Activated naive CD8-positive, alpha-beta T cell treated with anti-CD3 and anti-CD28 coated beads for 36 hours (primary cell): Measurements from ENCODE around the gene KRTAP9-1. TPM values are rescaled to one million over a fixed set of nuclear protein-coding genes. Genes with fewer than 3 reads are reported as not detected.

Experiments used
- DNase-seq: peaks from one replicate; pipeline ENCODE4 v3.0.0; 2021
- H3K27ac Mint-ChIP-seq: one replicate; pipeline ENCODE4 v1.8.0; 2022; ENCODE audit warnings: mild to moderate bottlenecking, moderate library complexity, mixed read lengths
- H3K27me3 Mint-ChIP-seq: one replicate; pipeline ENCODE4 v1.8.0; 2022; ENCODE audit warnings: mild to moderate bottlenecking, mixed read lengths
- H3K36me3 Mint-ChIP-seq: one replicate; pipeline ENCODE4 v1.8.0; 2021; ENCODE audit warnings: mild to moderate bottlenecking, mixed read lengths
- H3K4me1 Mint-ChIP-seq: one replicate; pipeline ENCODE4 v1.8.0; 2021; ENCODE audit warnings: mixed read lengths
- H3K4me3 Mint-ChIP-seq: one replicate; pipeline ENCODE4 v1.8.0; 2022; ENCODE audit warnings: mild to moderate bottlenecking, moderate library complexity, mixed read lengths
- H3K9me3 Mint-ChIP-seq: one replicate; pipeline ENCODE4 v1.8.0; 2022; ENCODE audit warnings: mixed read lengths
- total RNA-seq, 2 experiments: library from RNA; stranded (reverse); gene quantifications; one replicate each; pipeline ENCODE4 v1.2.3, GENCODE V29; 2021

Gene KRTAP9-1
- total RNA-seq, 2 experiments from 2014 or later = not detected

- Mint-ChIP-seq H3K4me1 (peaks cover 2% of the 10 kb centered on the region), H3K9me3 (peaks cover 2% of the 10 kb centered on the region), H3K27ac (no peak within 1 kb of the TSS), H3K36me3 (no peaks in the 10 kb centered on the region), H3K27me3 (no peaks in the 10 kb centered on the region), H3K4me3 (no peak within 1 kb of the TSS)
- no peak for DNase-seq
Observed at GRCh38 chr17:41168121-41168520, 21.6 kb upstream of the KRTAP9-1 start, which contains the start of gene KRTAP4-3. Gene KRTAP4-3, minus strand, starts transcription at chr17:41168221. Its CDS starts 49 bp downstream, at chr17:41168172.

- H3K4me1 Mint-ChIP-seq = peaks cover 2% of the 10 kb centered on the region
Observed at GRCh38 chr17:41171886-41172285, 17.8 kb upstream of the KRTAP9-1 start.

DNA sequence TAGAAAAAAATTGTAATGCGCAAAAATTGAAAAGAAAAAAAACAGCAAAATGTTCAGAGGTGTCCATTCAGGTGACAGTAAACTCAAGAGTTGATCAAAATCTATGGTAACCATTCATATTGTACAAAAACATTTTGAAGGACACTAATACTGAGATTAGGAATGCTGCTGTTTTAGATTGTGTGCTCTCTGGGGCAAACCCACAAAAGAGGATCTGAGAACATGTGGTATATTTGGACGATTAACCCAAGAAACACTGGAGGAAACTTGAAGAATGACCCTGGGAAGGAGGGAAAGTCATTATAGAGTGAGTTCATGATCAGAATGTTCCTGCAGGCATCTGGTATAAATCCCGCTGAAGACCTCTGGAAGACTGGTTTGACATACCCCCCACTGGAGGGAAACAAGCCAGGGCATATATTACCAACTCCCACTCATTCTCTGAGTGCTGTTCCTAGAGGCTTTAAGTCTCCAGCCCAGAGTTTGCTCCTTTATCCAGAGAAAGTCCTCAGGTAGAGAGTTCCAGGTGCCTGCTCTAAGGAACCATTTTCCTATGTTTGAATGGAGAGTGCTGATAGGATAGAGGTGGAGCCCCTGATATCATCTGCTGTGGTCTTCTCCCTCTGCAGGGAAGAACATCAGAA is 12.8 kb upstream of the KRTAP9-1 start:
- Mint-ChIP-seq H3K4me1 (peaks cover 2% of the 10 kb centered on the region), H3K27me3 (no peaks in the 10 kb centered on the region), H3K4me3 (no peak overlapping the region), H3K9me3 (no peaks in the 10 kb centered on the region), H3K36me3 (no peaks in the 10 kb centered on the region), H3K27ac (no peak overlapping the region)
- no peak for DNase-seq

More at GRCh38 chr17:41171886-41172285, 17.8 kb upstream of the KRTAP9-1 start:
- Mint-ChIP-seq H3K4me3 (no peak overlapping the region), H3K27me3 (no peaks in the 10 kb centered on the region), H3K27ac (no peak overlapping the region), H3K9me3 (peaks cover 2% of the 10 kb centered on the region), H3K36me3 (no peaks in the 10 kb centered on the region)
- no peak for DNase-seq

DNA sequence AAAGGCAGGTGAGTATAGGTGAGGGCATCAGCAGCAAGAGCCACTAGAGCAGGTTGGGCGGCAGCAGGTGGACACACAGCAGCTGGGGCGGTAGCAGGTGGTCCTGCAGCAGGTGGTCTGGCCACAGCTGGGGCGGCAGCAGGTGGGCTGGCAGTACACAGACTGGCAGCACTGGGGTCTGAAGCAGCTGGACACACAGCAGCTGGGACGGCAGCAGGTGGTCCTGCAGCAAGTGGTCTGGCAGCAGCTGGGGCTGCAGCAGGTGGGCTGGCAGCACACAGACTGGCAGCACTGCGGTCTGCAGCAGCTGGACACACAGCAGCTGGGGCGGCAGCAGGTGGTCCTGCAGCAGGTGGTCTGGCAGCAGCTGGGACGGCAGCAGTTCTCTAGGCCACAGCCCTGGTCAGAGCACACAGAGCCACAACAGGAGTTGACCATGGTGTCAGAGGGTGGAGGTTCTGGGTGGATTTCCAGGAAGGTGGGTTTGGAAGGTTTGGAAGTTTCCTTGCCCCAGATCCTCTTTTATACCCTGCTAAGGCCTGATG is 11.9 kb upstream of the KRTAP9-1 start, which contains the start of gene KRTAP4-2:
TSS of gene KRTAP4-2 (minus strand) at position 495 of the 545 bp plus-strand sequence. CDS start at position 438, 57 bp downstream.
- Mint-ChIP-seq H3K4me1 (peaks cover 2% of the 10 kb centered on the region), H3K36me3 (no peaks in the 10 kb centered on the region), H3K4me3 (no peak within 1 kb of the TSS), H3K9me3 (no peaks in the 10 kb centered on the region), H3K27me3 (no peaks in the 10 kb centered on the region), H3K27ac (no peak within 1 kb of the TSS)
- no peak for DNase-seq

- Mint-ChIP-seq H3K9me3 (no peaks in the 10 kb centered on the region), H3K27me3 (no peaks in the 10 kb centered on the region), H3K4me1 (no peaks in the 10 kb centered on the region), H3K27ac (no peak overlapping the region), H3K36me3 (no peaks in the 10 kb centered on the region), H3K4me3 (no peak overlapping the region)
- DNase-seq = no peak
Observed at GRCh38 chr17:41178341-41178740, 11.3 kb upstream of the KRTAP9-1 start.

DNA sequence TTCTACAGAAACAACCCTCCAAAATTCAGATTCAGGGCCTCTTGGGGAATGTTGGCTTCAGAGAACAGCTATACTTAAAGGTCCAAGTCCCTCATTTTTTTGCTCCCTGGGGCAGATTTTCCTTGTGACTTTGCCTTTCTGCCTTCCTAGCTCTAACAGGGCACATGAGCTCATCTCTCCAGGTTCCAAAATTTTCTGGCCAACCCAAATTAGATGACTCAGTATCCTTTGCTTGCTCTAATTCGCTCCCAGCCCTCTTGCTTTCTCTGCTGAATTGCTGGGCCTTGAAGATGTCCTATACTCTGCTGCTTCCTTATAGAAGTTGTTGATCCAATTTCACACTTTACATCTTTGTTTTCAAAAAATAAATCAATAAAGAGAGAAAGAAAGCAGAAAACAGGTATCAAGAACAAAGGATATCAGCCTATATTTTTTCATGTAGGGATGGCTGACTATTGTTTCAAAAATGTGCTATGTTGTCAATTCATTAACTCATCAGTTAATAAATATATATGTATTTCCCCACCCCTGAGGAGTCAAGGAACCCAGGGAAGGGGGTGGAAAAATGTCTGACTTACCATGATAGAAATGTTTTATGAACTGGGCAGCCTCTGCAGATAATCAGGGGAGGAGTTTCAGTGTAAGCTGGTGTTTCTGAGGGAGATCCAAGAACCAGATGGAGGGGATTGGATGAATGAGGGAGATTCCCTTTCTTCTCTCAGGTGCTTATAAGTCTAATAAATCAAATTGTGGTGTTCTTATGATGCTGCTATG is 10.7 kb upstream of the KRTAP9-1 start:
- no peak overlapping the region for H3K27ac Mint-ChIP-seq
- no peaks in the 10 kb centered on the region for H3K36me3 Mint-ChIP-seq
- H3K4me1 Mint-ChIP-seq = no peaks in the 10 kb centered on the region
- H3K9me3 Mint-ChIP-seq = no peaks in the 10 kb centered on the region
- no peak for DNase-seq
- H3K27me3 Mint-ChIP-seq = no peaks in the 10 kb centered on the region
- H3K4me3 Mint-ChIP-seq = no peak overlapping the region

- Mint-ChIP-seq H3K4me1 (no peaks in the 10 kb centered on the region), H3K9me3 (no peaks in the 10 kb centered on the region), H3K27ac (no peak within 1 kb of the TSS), H3K36me3 (no peaks in the 10 kb centered on the region), H3K4me3 (no peak within 1 kb of the TSS), H3K27me3 (no peaks in the 10 kb centered on the region)
- DNase-seq = no peak
Observed at GRCh38 chr17:41184480-41184961, 5.2 kb upstream of the KRTAP9-1 start, which contains the start of gene KRTAP4-1. Gene KRTAP4-1, minus strand, starts transcription at chr17:41184911. Its CDS starts 57 bp downstream, at chr17:41184854.

DNA sequence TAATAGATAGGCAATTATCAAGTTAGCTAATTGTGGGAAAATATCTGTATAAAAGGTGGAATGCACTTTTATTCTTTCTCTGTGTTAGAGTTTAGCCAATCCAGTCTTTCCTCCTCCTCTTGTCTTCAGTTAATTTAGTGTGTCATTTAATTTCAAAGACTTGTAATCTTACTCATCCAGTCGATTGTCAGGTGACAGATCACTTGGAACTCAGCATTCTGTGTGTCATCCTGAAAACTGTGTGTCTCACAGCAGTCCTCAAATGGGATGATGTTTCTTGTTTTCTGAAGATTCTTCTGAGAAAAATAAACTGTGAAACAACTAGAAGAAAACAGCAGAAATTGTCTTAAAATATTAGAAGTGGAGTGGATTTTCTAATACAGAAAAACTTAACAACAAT is 4.7 kb upstream of the KRTAP9-1 start:
- Mint-ChIP-seq H3K9me3 (no peaks in the 10 kb centered on the region), H3K27ac (no peak overlapping the region), H3K36me3 (no peaks in the 10 kb centered on the region), H3K4me1 (no peaks in the 10 kb centered on the region), H3K27me3 (no peaks in the 10 kb centered on the region), H3K4me3 (no peak overlapping the region)
- no peak for DNase-seq

DNA sequence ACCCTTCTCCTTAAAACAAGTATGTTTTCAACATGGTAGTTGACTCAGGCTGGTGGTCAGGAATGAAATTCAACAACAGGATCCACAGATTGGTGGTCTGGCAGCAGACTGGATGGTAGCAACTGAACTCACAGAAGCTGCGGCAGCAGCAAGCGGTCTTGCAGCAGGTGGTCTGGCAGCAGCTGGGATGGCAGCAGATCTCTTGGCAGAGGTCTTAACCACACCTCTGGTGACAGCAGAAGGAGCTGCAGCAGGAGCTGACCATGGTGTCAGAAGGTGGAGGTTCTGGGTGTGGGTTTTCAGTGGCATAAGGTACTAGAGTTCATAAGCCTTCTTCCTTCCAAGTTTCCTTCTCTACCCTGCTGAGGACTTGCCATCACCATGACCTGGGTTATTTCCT is 2.8 kb upstream of the KRTAP9-1 start:
- DNase-seq = no peak
- Mint-ChIP-seq H3K36me3 (no peaks in the 10 kb centered on the region), H3K27ac (no peak overlapping the region), H3K27me3 (no peaks in the 10 kb centered on the region), H3K9me3 (no peaks in the 10 kb centered on the region), H3K4me3 (no peak overlapping the region), H3K4me1 (no peaks in the 10 kb centered on the region)

DNA sequence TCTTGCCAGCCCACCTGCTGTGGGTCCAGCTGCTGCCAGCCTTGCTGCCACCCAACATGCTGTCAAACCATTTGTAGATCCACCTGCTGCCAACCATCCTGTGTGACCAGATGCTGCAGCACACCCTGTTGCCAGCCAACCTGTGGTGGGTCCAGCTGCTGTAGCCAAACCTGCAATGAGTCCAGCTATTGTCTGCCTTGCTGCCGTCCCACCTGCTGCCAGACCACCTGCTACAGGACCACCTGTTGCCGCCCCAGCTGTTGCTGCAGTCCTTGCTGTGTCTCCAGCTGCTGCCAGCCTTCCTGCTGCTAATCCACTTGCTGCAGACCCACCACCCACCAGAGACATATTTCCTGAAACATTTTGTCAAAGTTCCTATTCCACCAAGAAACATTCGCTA is 641 bp downstream of the KRTAP9-1 start:
- Mint-ChIP-seq H3K36me3 (no peaks in the 10 kb centered on the region), H3K9me3 (peaks cover 3% of the 10 kb centered on the region), H3K27me3 (no peaks in the 10 kb centered on the region)

DNA sequence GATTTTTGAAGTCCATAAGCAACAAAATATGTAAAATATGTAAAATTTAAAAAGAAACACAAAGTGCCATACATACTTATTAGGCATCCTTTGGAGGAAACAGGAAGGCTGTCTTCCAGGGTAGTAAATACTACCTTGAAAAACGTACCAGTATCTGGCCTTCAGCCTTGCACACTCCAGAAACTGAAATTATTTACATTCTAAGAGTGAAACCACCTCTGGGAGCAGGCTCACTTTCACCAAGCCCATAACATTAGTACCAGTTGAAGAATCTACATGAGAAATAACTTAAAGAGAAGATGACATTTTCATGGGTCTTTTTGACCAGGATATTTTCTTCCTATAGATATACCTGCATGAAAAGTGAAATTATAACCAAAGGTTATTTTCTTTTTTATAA is 6.4 kb downstream of the KRTAP9-1 start:
- Mint-ChIP-seq H3K36me3 (no peaks in the 10 kb centered on the region), H3K27me3 (no peaks in the 10 kb centered on the region), H3K27ac (no peak overlapping the region), H3K9me3 (peaks cover 3% of the 10 kb centered on the region), H3K4me3 (no peak overlapping the region), H3K4me1 (no peaks in the 10 kb centered on the region)
- DNase-seq = no peak

More for the DNA sequence above, 641 bp downstream of the KRTAP9-1 start:
- no peak for DNase-seq
- Mint-ChIP-seq H3K4me1 (no peaks in the 10 kb centered on the region), H3K4me3 (no peak overlapping the region), H3K27ac (no peak overlapping the region)

- Mint-ChIP-seq H3K4me1 (no peaks in the 10 kb centered on the region), H3K9me3 (no peaks in the 10 kb centered on the region), H3K27ac (no peak overlapping the region), H3K27me3 (no peaks in the 10 kb centered on the region), H3K4me3 (no peak overlapping the region), H3K36me3 (no peaks in the 10 kb centered on the region)
- no peak for DNase-seq
Observed at GRCh38 chr17:41199421-41200078, 9.9 kb downstream of the KRTAP9-1 start.

DNA sequence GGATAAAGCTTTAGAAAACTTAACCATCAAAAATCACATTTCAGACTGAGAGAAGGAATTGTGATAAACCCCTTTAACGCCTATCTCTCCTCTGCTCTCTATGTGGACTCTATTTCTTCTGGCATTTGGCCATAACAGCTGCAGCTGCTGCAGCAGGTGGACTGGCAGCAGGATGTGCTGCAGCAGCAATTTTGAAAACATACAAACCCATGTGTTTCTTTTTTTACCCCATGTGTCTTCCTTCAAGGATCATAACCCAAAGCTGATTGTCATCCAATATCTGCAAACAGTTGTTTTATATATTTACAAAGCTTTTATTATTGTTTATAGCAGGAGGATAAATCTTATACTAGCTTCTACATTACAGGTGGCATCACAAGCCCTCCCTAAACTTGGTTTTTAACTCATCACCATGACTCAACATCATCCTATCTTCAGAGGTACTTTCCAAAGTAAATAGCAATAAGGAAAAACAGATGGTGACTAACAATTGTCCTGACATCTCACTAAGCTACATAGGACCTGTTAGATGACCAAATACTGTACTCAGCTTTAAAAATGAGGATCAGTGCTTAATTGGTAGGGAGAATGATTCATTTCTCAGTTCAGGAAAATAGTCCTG is 22.3 kb downstream of the KRTAP9-1 start:
- no peaks in the 10 kb centered on the region for H3K27me3 Mint-ChIP-seq
- no peaks in the 10 kb centered on the region for H3K36me3 Mint-ChIP-seq
- no peak overlapping the region for H3K4me3 Mint-ChIP-seq
- DNase-seq = no peak
- H3K9me3 Mint-ChIP-seq = peaks cover 3% of the 10 kb centered on the region
- peaks cover 5% of the 10 kb centered on the region for H3K4me1 Mint-ChIP-seq
- no peak overlapping the region for H3K27ac Mint-ChIP-seq

GRCh38 chr17:41212524-41213169 is 23.0 kb downstream of the KRTAP9-1 start:
- Mint-ChIP-seq H3K4me3 (no peak overlapping the region), H3K27me3 (no peaks in the 10 kb centered on the region), H3K4me1 (peaks cover 5% of the 10 kb centered on the region), H3K36me3 (no peaks in the 10 kb centered on the region), H3K27ac (no peak overlapping the region), H3K9me3 (peaks cover 3% of the 10 kb centered on the region)
- no peak for DNase-seq
